ENCODE results near the gene UBTD1.

DNA sequence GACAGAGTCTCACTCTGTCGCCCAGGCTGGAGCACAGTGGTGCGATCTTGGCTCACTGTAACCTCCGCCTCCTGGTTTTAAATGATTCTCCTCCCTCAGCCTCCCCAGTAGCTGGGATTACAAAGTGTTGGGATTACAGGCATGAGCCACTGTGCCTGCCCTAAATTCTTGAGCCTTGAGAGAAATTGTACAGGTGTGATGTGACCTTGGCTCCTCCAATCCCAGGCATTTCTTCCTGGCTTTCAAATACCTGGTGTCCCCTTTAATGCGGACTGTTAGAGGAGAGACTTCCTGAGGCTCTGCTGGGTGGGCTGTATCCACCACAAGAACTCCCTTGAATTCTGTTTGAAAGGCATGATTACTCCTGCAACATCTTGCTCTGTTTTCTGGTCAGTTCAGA is 119.6 kb downstream of the UBTD1 start:
- no peak for TF ChIP-seq POLR2A (IDR thresholded peaks at IDR 0.05)
- TF ChIP-seq, protein P1, sequence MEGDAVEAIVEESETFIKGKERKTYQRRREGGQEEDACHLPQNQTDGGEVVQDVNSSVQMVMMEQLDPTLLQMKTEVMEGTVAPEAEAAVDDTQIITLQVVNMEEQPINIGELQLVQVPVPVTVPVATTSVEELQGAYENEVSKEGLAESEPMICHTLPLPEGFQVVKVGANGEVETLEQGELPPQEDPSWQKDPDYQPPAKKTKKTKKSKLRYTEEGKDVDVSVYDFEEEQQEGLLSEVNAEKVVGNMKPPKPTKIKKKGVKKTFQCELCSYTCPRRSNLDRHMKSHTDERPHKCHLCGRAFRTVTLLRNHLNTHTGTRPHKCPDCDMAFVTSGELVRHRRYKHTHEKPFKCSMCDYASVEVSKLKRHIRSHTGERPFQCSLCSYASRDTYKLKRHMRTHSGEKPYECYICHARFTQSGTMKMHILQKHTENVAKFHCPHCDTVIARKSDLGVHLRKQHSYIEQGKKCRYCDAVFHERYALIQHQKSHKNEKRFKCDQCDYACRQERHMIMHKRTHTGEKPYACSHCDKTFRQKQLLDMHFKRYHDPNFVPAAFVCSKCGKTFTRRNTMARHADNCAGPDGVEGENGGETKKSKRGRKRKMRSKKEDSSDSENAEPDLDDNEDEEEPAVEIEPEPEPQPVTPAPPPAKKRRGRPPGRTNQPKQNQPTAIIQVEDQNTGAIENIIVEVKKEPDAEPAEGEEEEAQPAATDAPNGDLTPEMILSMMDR (IDR thresholded peaks at IDR 0.05), result no peak
